ENCODE data around the gene PRDM1. TPM values are rescaled to one million over a fixed set of nuclear protein-coding genes. Genes with fewer than 3 reads are reported as not detected.
A peak's percentile ranks its signal among the peaks of the same experiment; 100 is the strongest.

Gene PRDM1
- total and polyA plus RNA-seq, 5 donors from 2014 or later = 48.6 to 327 (median 70.0) TPM

- Histone ChIP-seq H3K36me3 (ENCODE audit: control insufficient read depth, insufficient read depth, low read length) (peaks cover 55% of the 10 kb centered on the region), H3K27me3 (ENCODE audit: control insufficient read depth, insufficient read depth, low read length) (no peaks in the 10 kb centered on the region), H3K9me3 (ENCODE audit: control insufficient read depth in 2 of 2, low read length in 2 of 2) (no peaks in the 10 kb centered on the region), H3K4me3 (ENCODE audit: low read depth, low read length) (peak overlapping the region; percentile 71), H3K4me1 (ENCODE audit: control insufficient read depth, insufficient read depth, low read length, poor library complexity, severe bottlenecking) (peaks cover 83% of the 10 kb centered on the region), H3K27ac (ENCODE audit: insufficient read depth, low read length, poor library complexity, severe bottlenecking) (peak overlapping the region; percentile 90)
- H3K4me3 Mint-ChIP-seq = peak overlapping the region; percentile 91 to 99 (median 96)
- H3K9me3 Mint-ChIP-seq = peaks cover 0 to 2% (median 0%) of the 10 kb centered on the region in 7 donors
- peaks cover 7 to 86% (median 57%) of the 10 kb centered on the region in 4 donors for H3K4me1 Mint-ChIP-seq
- peaks cover 71% of the 10 kb centered on the region for H3K36me3 Mint-ChIP-seq
- ATAC-seq (ENCODE audit: low read depth in 2 of 2) = no peak
- no peak for DNase-seq
- no peaks in the 10 kb centered on the region for H3K27me3 Mint-ChIP-seq
- H3K27ac Mint-ChIP-seq = peak overlapping the region; percentile 40 to 95 (median 94)
Measured at GRCh38 chr6:106104476-106104875, 18.3 kb downstream of the PRDM1 start.

GRCh38 chr6:106104941-106105340 lies 18.8 kb downstream of the PRDM1 start:
- H3K27me3 ChIP-seq (ENCODE audit: control insufficient read depth, insufficient read depth, low read length) = no peaks in the 10 kb centered on the region
- H3K4me3 ChIP-seq (ENCODE audit: low read depth, low read length) = peak overlapping the region; percentile 71
- H3K4me1 ChIP-seq (ENCODE audit: control insufficient read depth, insufficient read depth, low read length, poor library complexity, severe bottlenecking) = peaks cover 83% of the 10 kb centered on the region
- DNase-seq = no peak
- H3K27ac Mint-ChIP-seq = peak overlapping the region; percentile 50 to 95 (median 88)
- no peaks in the 10 kb centered on the region for H3K27me3 Mint-ChIP-seq
- ATAC-seq (ENCODE audit: low read depth in 2 of 2) = no peak
- peaks cover 60% of the 10 kb centered on the region for H3K36me3 ChIP-seq (ENCODE audit: control insufficient read depth, insufficient read depth, low read length)
- peak overlapping the region; percentile 90 for H3K27ac ChIP-seq (ENCODE audit: insufficient read depth, low read length, poor library complexity, severe bottlenecking)
- H3K9me3 Mint-ChIP-seq = peaks cover 0 to 2% (median 0%) of the 10 kb centered on the region in 7 donors
- H3K9me3 ChIP-seq (ENCODE audit: control insufficient read depth in 2 of 2, low read length in 2 of 2) = no peaks in the 10 kb centered on the region
- peaks cover 12 to 89% (median 62%) of the 10 kb centered on the region in 4 donors for H3K4me1 Mint-ChIP-seq
- peaks cover 75% of the 10 kb centered on the region for H3K36me3 Mint-ChIP-seq
- peak overlapping the region; percentile 91 to 99 (median 96) for H3K4me3 Mint-ChIP-seq

GRCh38 chr6:106105493-106105892 lies 19.4 kb downstream of the PRDM1 start:
- Histone ChIP-seq H3K4me3 (ENCODE audit: low read depth, low read length) (peak overlapping the region; percentile 77), H3K27ac (ENCODE audit: insufficient read depth, low read length, poor library complexity, severe bottlenecking) (no peak overlapping the region), H3K36me3 (ENCODE audit: control insufficient read depth, insufficient read depth, low read length) (peaks cover 63% of the 10 kb centered on the region), H3K9me3 (ENCODE audit: control insufficient read depth in 2 of 2, low read length in 2 of 2) (no peaks in the 10 kb centered on the region), H3K27me3 (ENCODE audit: control insufficient read depth, insufficient read depth, low read length) (no peaks in the 10 kb centered on the region), H3K4me1 (ENCODE audit: control insufficient read depth, insufficient read depth, low read length, poor library complexity, severe bottlenecking) (peaks cover 86% of the 10 kb centered on the region)
- Mint-ChIP-seq H3K4me3 (peak overlapping the region in 3 of 4 donors; percentile 74 to 91 (median 82)), H3K36me3 (peaks cover 72% of the 10 kb centered on the region), H3K27me3 (no peaks in the 10 kb centered on the region), H3K4me1 (peaks cover 14 to 85% (median 63%) of the 10 kb centered on the region in 4 donors), H3K27ac (peak overlapping the region in 2 of 3 donors; percentile 12 to 95), H3K9me3 (peaks cover 0 to 2% (median 0%) of the 10 kb centered on the region in 7 donors)
- DNase-seq (no peak), ATAC-seq (ENCODE audit: low read depth in 2 of 2) (no peak)

- DNase-seq = peak in 1 of 3 donors; percentile 54
- H3K9me3 ChIP-seq (ENCODE audit: control insufficient read depth in 2 of 2, low read length in 2 of 2) = no peaks in the 10 kb centered on the region
- peak overlapping the region in 2 of 3 donors; percentile 75 to 84 for H3K27ac Mint-ChIP-seq
- peak overlapping the region; percentile 77 for H3K4me3 ChIP-seq (ENCODE audit: low read depth, low read length)
- peak; percentile 29 to 48 for ATAC-seq (ENCODE audit: low read depth in 2 of 2)
- H3K27ac ChIP-seq (ENCODE audit: insufficient read depth, low read length, poor library complexity, severe bottlenecking) = no peak overlapping the region
- peaks cover 63% of the 10 kb centered on the region for H3K36me3 ChIP-seq (ENCODE audit: control insufficient read depth, insufficient read depth, low read length)
- peaks cover 20 to 85% (median 62%) of the 10 kb centered on the region in 4 donors for H3K4me1 Mint-ChIP-seq
- H3K27me3 Mint-ChIP-seq = no peaks in the 10 kb centered on the region
- H3K4me1 ChIP-seq (ENCODE audit: control insufficient read depth, insufficient read depth, low read length, poor library complexity, severe bottlenecking) = peaks cover 84% of the 10 kb centered on the region
- H3K4me3 Mint-ChIP-seq = peak overlapping the region; percentile 40 to 86 (median 78)
- peaks cover 62% of the 10 kb centered on the region for H3K36me3 Mint-ChIP-seq
- H3K27me3 ChIP-seq (ENCODE audit: control insufficient read depth, insufficient read depth, low read length) = no peaks in the 10 kb centered on the region
- H3K9me3 Mint-ChIP-seq = peaks cover 0 to 2% (median 0%) of the 10 kb centered on the region in 7 donors
Measured at GRCh38 chr6:106106276-106107042, 20.3 kb downstream of the PRDM1 start.

- DNase-seq (no peak), ATAC-seq (ENCODE audit: low read depth in 2 of 2) (no peak)
- H3K4me3 Mint-ChIP-seq = peak overlapping the region; percentile 40 to 82 (median 76)
- H3K27me3 Mint-ChIP-seq = no peaks in the 10 kb centered on the region
- no peak overlapping the region for H3K27ac ChIP-seq (ENCODE audit: insufficient read depth, low read length, poor library complexity, severe bottlenecking)
- H3K4me1 Mint-ChIP-seq = peaks cover 25 to 86% (median 66%) of the 10 kb centered on the region in 4 donors
- no peaks in the 10 kb centered on the region for H3K9me3 ChIP-seq (ENCODE audit: control insufficient read depth in 2 of 2, low read length in 2 of 2)
- peaks cover 63% of the 10 kb centered on the region for H3K36me3 ChIP-seq (ENCODE audit: control insufficient read depth, insufficient read depth, low read length)
- peaks cover 83% of the 10 kb centered on the region for H3K4me1 ChIP-seq (ENCODE audit: control insufficient read depth, insufficient read depth, low read length, poor library complexity, severe bottlenecking)
- peak overlapping the region; percentile 49 for H3K4me3 ChIP-seq (ENCODE audit: low read depth, low read length)
- H3K27ac Mint-ChIP-seq = peak overlapping the region; percentile 7 to 84 (median 20)
- H3K36me3 Mint-ChIP-seq = peaks cover 62% of the 10 kb centered on the region
- no peaks in the 10 kb centered on the region for H3K27me3 ChIP-seq (ENCODE audit: control insufficient read depth, insufficient read depth, low read length)
- H3K9me3 Mint-ChIP-seq = peaks cover 0 to 2% (median 0%) of the 10 kb centered on the region in 7 donors
Measured at GRCh38 chr6:106107043-106107613, 21.0 kb downstream of the PRDM1 start.

GRCh38 chr6:106108129-106108528 lies 22.0 kb downstream of the PRDM1 start:
- Mint-ChIP-seq H3K4me3 (peak overlapping the region in 3 of 4 donors; percentile 44 to 57 (median 47)), H3K4me1 (peaks cover 32 to 86% (median 66%) of the 10 kb centered on the region in 4 donors), H3K27ac (peak overlapping the region in 1 of 3 donors; percentile 79), H3K27me3 (no peaks in the 10 kb centered on the region), H3K36me3 (peaks cover 55% of the 10 kb centered on the region), H3K9me3 (peaks cover 0 to 2% (median 0%) of the 10 kb centered on the region in 7 donors)
- H3K4me3 ChIP-seq (ENCODE audit: low read depth, low read length) = peak overlapping the region; percentile 48
- peaks cover 83% of the 10 kb centered on the region for H3K4me1 ChIP-seq (ENCODE audit: control insufficient read depth, insufficient read depth, low read length, poor library complexity, severe bottlenecking)
- no peaks in the 10 kb centered on the region for H3K9me3 ChIP-seq (ENCODE audit: control insufficient read depth in 2 of 2, low read length in 2 of 2)
- no peaks in the 10 kb centered on the region for H3K27me3 ChIP-seq (ENCODE audit: control insufficient read depth, insufficient read depth, low read length)
- DNase-seq (no peak), ATAC-seq (ENCODE audit: low read depth in 2 of 2) (no peak)
- H3K36me3 ChIP-seq (ENCODE audit: control insufficient read depth, insufficient read depth, low read length) = peaks cover 61% of the 10 kb centered on the region
- peak overlapping the region; percentile 61 for H3K27ac ChIP-seq (ENCODE audit: insufficient read depth, low read length, poor library complexity, severe bottlenecking)

- Histone ChIP-seq H3K27ac (ENCODE audit: insufficient read depth, low read length, poor library complexity, severe bottlenecking) (peak overlapping the region; percentile 61), H3K4me1 (ENCODE audit: control insufficient read depth, insufficient read depth, low read length, poor library complexity, severe bottlenecking) (peaks cover 83% of the 10 kb centered on the region), H3K9me3 (ENCODE audit: control insufficient read depth in 2 of 2, low read length in 2 of 2) (no peaks in the 10 kb centered on the region), H3K4me3 (ENCODE audit: low read depth, low read length) (no peak overlapping the region), H3K27me3 (ENCODE audit: control insufficient read depth, insufficient read depth, low read length) (no peaks in the 10 kb centered on the region), H3K36me3 (ENCODE audit: control insufficient read depth, insufficient read depth, low read length) (peaks cover 59% of the 10 kb centered on the region)
- DNase-seq (no peak), ATAC-seq (ENCODE audit: low read depth in 2 of 2) (no peak)
- Mint-ChIP-seq H3K36me3 (peaks cover 48% of the 10 kb centered on the region), H3K27ac (peak overlapping the region in 1 of 3 donors; percentile 17), H3K4me3 (peak overlapping the region in 1 of 4 donors; percentile 57), H3K9me3 (peaks cover 0 to 2% (median 0%) of the 10 kb centered on the region in 7 donors), H3K27me3 (no peaks in the 10 kb centered on the region), H3K4me1 (peaks cover 41 to 86% (median 68%) of the 10 kb centered on the region in 4 donors)
Measured at GRCh38 chr6:106109029-106109428, 22.9 kb downstream of the PRDM1 start.

Data from CD4-positive, CD25-positive, alpha-beta regulatory T cell (primary cell).